SK-N-SH treated with all-trans-retinoic acid at 6 μM for 48 hours (cell line): ENCODE data around the gene CTIF.

Experiments used
- ARNTL ChIP-seq: fragments of 450-650 bp; formaldehyde crosslinking; IDR thresholded peaks from 2 replicates; pipeline ENCODE4 v1.5.0; 2020; ENCODE audit warnings: low read depth, mild to moderate bottlenecking, moderate library complexity, borderline replicate concordance
- PATZ1 ChIP-seq: fragments of 250-450 bp; sonication (Bioruptor Pico); IDR thresholded peaks from 2 replicates; pipeline ENCODE4 v1.8.0; 2020; ENCODE audit warnings: mild to moderate bottlenecking, moderate library complexity, borderline replicate concordance
- RARB ChIP-seq: fragments of 250-450 bp; sonication (Bioruptor Pico); IDR thresholded peaks from 2 replicates; pipeline ENCODE4 v1.8.0; 2021; ENCODE audit warnings: mild to moderate bottlenecking, moderate library complexity
- TOX ChIP-seq: fragments of 250-450 bp; sonication (Bioruptor Pico); IDR thresholded peaks from 2 replicates; pipeline ENCODE4 v1.8.0; 2021; ENCODE audit warnings: mild to moderate bottlenecking, moderate library complexity, borderline replicate concordance
- TSHZ2 ChIP-seq: fragments of 250-450 bp; sonication (Bioruptor Pico); IDR thresholded peaks from 2 replicates; pipeline ENCODE4 v1.5.0; 2020; ENCODE audit warnings: mild to moderate bottlenecking, moderate library complexity
- ZFP3 ChIP-seq: fragments of 250-450 bp; sonication (Bioruptor Pico); IDR thresholded peaks from 2 replicates; pipeline ENCODE4 v1.5.0; 2020; ENCODE audit warnings: mild to moderate bottlenecking, moderate library complexity
- ZFP30 ChIP-seq: fragments of 450-650 bp; formaldehyde crosslinking; IDR thresholded peaks from 2 replicates; pipeline ENCODE4 v1.5.0; 2022; ENCODE audit warnings: mild to moderate bottlenecking, moderate library complexity
- ZNF70 ChIP-seq: fragments of 450-650 bp; formaldehyde crosslinking; IDR thresholded peaks from 2 replicates; pipeline ENCODE4 v1.5.0; 2020; ENCODE audit warnings: mild to moderate bottlenecking, moderate library complexity
- TF ChIP-seq, protein P1 (sequence below): fragments of 250-450 bp; sonication (Bioruptor Pico); IDR thresholded peaks from 2 replicates; pipeline ENCODE4 v1.5.1; 2021; ENCODE audit warnings: mild to moderate bottlenecking, moderate library complexity
- TF ChIP-seq, protein P2 (sequence below): fragments of 250-450 bp; sonication (Bioruptor Pico); IDR thresholded peaks from 2 replicates; pipeline ENCODE4 v1.5.1; 2020; ENCODE audit warnings: low read depth, mild to moderate bottlenecking, moderate library complexity

DNA sequence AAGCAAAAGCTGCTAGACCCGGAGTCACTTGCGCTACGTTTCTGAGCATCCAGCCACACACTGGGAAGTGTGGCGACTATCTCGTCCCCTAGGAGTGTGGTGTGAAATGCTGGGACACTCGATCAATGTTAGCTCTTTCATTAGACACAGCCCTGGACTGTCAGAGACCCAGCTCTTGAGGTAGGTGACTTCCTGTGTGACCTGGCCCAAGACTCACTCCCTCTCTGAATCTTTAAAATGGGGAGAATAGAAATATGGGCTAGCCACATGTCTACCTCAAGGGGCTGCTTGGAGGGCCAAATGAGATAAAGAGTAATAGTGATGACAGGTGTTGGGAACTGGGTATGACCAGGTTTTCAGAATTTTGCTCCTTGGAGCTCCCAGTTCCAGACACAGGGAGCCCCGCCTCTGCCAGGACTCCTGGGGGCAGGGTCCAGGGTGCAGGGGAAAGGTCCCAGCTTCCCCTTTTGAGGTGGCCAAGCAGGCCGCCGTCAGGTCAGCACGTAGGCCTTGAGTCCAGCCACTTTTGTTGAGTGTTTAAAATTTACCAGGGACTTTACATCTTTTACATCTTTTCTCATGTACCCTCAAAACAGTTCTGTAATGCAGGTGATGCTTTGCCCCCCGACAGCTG, 36.0 kb downstream of the CTIF start:
- TF ChIP-seq TOX (CRISPR knock-in tag) = no peak
- no peak for TF ChIP-seq TSHZ2 (CRISPR knock-in tag)
- no peak for TF ChIP-seq PATZ1 (CRISPR knock-in tag)
- TF ChIP-seq, protein P1, sequence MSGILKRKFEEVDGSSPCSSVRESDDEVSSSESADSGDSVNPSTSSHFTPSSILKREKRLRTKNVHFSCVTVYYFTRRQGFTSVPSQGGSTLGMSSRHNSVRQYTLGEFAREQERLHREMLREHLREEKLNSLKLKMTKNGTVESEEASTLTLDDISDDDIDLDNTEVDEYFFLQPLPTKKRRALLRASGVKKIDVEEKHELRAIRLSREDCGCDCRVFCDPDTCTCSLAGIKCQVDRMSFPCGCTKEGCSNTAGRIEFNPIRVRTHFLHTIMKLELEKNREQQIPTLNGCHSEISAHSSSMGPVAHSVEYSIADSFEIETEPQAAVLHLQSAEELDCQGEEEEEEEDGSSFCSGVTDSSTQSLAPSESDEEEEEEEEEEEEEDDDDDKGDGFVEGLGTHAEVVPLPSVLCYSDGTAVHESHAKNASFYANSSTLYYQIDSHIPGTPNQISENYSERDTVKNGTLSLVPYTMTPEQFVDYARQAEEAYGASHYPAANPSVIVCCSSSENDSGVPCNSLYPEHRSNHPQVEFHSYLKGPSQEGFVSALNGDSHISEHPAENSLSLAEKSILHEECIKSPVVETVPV (CRISPR knock-in tag) = no peak
- no peak for TF ChIP-seq ZFP30 (CRISPR knock-in tag)
- TF ChIP-seq ZFP3 (CRISPR knock-in tag) = no peak
- TF ChIP-seq ZNF70 (CRISPR knock-in tag) = no peak
- no peak for TF ChIP-seq ARNTL
- no peak for TF ChIP-seq RARB
- TF ChIP-seq, protein P2, sequence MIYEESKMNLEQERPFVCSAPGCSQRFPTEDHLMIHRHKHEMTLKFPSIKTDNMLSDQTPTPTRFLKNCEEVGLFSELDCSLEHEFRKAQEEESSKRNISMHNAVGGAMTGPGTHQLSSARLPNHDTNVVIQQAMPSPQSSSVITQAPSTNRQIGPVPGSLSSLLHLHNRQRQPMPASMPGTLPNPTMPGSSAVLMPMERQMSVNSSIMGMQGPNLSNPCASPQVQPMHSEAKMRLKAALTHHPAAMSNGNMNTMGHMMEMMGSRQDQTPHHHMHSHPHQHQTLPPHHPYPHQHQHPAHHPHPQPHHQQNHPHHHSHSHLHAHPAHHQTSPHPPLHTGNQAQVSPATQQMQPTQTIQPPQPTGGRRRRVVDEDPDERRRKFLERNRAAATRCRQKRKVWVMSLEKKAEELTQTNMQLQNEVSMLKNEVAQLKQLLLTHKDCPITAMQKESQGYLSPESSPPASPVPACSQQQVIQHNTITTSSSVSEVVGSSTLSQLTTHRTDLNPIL (CRISPR knock-in tag) = no peak
